KOPT-K1 (cell line): ENCODE results near the gene UBE3C.
A peak's percentile ranks its signal among the peaks of the same experiment; 100 is the strongest.
"Not testable (repeated sequence)": the region's sequence is repeated elsewhere in the genome, so short reads cannot be mapped to it uniquely, and the experiment has no call there.

Experiments used
- H3K27ac ChIP-seq: fragments of 200-600 bp; sonication (generic); 2 replicates; pipeline ENCODE4 v1.5.1; 2016; ENCODE audit warnings: antibody characterized with exemption, mild to moderate bottlenecking, low read depth, low read length; ENCODE audit not compliant: poor library complexity, severe bottlenecking
- H3K36me3 ChIP-seq: fragments of 200-600 bp; sonication (generic); 2 replicates; pipeline ENCODE4 v1.5.1; 2017; ENCODE audit warnings: antibody characterized with exemption, mild to moderate bottlenecking, low read length, moderate library complexity; ENCODE audit not compliant: insufficient read depth
- H3K9me3 ChIP-seq: fragments of 200-600 bp; sonication (generic); 2 replicates; pipeline ENCODE4 v1.5.1; 2017; ENCODE audit warnings: antibody characterized with exemption, low read length, mild to moderate bottlenecking; ENCODE audit not compliant: insufficient read depth, poor library complexity, severe bottlenecking

UBE3C gene

GRCh38 chr7:157122800-157123495 lies 15.8 kb upstream of the UBE3C start:
- Histone ChIP-seq H3K36me3 (no peaks in the 10 kb centered on the region), H3K27ac (no peak overlapping the region), H3K9me3 (peaks cover 3% of the 10 kb centered on the region)

DNA sequence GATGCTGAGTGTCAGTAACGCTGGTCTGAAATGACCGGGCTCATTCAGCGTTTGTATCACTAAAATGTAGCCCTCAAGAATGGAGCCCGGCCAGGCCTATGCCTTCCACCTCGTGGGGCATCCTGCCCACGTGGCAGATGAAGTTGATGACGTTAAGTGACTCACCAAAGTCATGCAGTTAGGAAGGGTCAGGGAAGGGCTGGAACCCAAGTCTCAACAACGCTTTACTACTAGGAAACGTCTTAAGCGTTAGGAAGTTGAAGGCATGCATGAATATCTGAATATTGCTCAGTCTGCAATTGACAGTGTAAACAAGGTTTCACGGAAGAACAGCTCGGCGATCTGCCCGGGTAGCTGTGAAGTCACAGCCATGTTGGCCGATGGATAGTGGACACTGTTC lies 14.0 kb upstream of the UBE3C start:
- Histone ChIP-seq H3K27ac (no peak overlapping the region), H3K9me3 (no peaks in the 10 kb centered on the region), H3K36me3 (no peaks in the 10 kb centered on the region)

DNA sequence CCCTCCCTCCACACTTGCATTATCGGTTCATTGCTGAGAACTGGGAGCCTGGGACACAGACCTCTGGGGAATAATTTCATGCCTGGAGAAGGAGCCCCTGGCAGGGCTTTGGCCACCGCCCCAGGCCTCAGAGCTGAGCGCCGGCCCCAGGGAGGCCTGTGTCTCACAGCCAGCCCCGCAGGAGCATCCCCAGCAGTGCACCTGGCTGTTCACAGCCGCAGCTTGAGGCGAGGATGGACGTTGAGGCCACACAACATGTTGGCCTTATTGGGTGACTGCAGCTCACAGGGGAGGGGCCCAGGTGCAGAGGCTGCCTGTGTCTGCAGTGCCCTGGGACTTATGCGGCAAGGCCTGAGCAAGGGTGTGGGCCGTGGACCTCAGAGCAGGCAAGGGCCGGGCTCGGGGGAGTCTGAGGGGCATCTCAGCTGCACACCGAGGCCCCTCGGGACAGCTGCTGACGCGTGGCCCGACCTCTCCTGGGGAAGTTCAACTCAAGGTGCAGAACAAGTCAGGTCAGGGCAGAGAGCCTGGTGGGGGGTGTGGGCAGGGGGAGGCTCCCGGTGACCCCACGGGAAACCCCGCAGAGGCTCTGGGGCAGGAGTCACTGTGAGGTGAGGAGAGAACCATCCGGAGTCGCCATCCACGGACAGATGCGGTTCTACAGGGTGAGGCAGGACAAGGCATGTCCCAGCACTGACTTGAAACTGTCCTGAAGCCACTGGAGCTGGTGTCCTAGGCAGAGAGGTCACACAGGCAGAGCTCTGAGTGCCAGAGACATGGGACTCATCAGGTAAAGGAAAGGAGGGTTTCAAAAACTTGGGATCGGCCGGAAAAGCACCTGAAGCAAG lies 13.1 kb upstream of the UBE3C start:
- no peak overlapping the region for H3K27ac ChIP-seq
- H3K9me3 ChIP-seq: no peaks in the 10 kb centered on the region

GRCh38 chr7:157126921-157127320 lies 11.8 kb upstream of the UBE3C start:
- Histone ChIP-seq H3K27ac (no peak overlapping the region), H3K36me3 (no peaks in the 10 kb centered on the region), H3K9me3 (no peaks in the 10 kb centered on the region)

More for the DNA sequence above, 13.1 kb upstream of the UBE3C start:
- no peaks in the 10 kb centered on the region for H3K36me3 ChIP-seq

DNA sequence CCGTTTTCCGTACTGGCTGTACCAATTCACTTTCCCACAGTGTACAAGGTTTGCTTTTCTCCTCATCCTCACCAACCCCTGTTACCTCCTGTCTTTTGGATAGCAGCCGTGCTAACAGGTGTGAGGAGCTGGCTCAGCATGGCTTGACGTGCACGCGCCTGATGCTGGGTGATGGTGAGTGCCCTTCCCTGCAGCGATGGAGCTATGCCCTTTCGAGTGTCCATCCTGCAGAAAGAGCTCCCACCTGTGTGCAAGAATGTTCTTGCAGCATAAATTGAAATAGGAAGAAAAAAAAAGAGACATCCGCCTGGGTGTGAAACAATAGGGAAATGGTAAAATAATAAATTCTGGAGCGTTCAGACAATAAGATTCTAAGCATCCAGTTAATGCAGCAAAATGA lies 9.5 kb upstream of the UBE3C start:
- H3K27ac ChIP-seq: no peak overlapping the region
- no peaks in the 10 kb centered on the region for H3K9me3 ChIP-seq
- no peaks in the 10 kb centered on the region for H3K36me3 ChIP-seq

DNA sequence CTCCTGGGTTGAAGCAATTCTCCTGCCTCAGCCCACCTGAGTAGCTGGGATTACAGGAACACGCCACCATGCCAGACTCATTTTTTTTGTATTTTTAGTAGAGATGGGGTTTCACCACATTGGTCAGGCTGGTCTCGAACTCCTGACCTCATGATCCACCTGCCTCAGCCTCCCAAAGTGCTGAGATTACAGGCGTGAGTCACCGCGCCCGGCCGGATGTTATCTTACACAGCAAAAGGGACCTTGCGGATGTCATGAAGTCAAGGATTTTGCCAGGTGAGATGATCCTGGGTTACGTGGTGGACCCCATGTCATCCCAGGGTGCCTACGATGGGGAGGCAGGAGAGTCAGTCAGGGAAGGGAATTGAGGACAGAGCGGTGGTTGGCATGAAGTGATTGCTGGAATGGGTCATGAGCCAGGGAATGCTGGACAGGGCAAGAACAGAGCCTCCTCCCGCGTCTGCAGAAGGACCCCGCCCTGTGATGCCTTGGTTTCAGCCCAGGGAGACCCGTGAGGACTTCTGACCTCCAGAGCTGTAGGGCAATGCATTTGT lies 8.7 kb upstream of the UBE3C start:
- H3K27ac ChIP-seq: no peak overlapping the region
- no peaks in the 10 kb centered on the region for H3K36me3 ChIP-seq

DNA sequence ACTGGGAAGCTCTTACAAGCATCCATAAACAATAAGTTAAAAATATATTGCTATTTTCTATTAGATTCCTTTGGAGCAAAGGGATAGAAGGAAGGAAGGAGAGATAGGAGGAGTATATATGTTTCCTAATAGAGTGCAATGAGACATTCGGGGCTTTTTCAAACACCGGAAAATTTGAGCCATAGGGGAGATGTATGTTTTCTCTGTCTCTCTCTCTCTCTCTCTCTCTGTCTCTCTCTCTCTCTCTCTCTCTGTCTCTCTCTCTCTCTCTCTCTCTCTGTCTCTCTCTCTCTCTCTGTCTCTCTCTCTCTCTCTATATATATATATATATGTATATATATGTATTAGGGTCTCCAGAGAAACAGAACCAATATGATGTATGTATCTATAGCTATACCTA lies 7.9 kb upstream of the UBE3C start:
- not testable (repeated sequence) for H3K36me3 ChIP-seq, H3K27ac ChIP-seq, H3K9me3 ChIP-seq

More for the DNA sequence above, 8.7 kb upstream of the UBE3C start:
- no peaks in the 10 kb centered on the region for H3K9me3 ChIP-seq

DNA sequence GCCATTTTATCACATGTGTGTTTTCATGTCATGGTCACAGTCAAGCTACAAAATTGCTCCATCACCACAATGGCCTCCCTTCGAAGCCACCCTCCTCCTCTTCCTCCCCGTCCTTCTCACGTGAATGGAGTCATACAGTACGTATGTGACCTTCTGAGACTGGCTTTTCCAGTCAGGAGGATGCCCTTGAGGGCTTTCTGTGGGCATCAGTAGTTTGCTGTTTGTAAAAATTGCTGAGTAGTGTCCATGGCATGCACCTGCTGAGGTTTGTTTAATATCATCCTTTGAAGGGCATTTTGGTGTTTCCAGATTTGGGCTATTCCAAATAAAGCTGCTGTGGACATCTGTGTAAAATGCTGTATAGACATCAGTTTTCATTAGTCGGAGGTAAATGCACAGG lies 5.9 kb upstream of the UBE3C start:
- Histone ChIP-seq H3K36me3 (no peaks in the 10 kb centered on the region), H3K9me3 (no peaks in the 10 kb centered on the region), H3K27ac (no peak overlapping the region)

- Histone ChIP-seq H3K27ac (no peak overlapping the region), H3K36me3 (no peaks in the 10 kb centered on the region)
These were observed 5.4 kb upstream of the UBE3C start for GRCh38 chr7:157133304-157133703.

DNA sequence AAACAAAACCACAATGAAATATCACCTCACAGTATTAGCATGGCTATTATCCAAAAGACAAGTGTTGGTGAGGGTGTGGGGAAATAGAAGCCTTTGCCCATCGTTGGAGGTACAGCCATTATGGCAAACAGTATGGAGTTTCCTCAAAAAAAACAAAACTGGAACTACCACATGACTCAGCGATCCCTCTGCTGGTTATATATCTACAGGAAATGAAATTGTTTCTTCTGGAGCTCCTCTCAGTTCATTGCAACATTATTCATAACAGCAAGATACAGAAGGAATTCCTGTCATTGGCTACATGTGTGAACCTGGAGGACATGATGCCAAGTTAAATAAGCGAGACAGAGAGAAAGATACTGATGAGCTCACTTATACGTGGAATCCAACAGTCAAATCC lies 2.4 kb upstream of the UBE3C start:
- Histone ChIP-seq H3K36me3 (peaks cover 10% of the 10 kb centered on the region), H3K9me3 (no peaks in the 10 kb centered on the region), H3K27ac (no peak overlapping the region)

More at GRCh38 chr7:157133304-157133703, 5.4 kb upstream of the UBE3C start:
- no peaks in the 10 kb centered on the region for H3K9me3 ChIP-seq

DNA sequence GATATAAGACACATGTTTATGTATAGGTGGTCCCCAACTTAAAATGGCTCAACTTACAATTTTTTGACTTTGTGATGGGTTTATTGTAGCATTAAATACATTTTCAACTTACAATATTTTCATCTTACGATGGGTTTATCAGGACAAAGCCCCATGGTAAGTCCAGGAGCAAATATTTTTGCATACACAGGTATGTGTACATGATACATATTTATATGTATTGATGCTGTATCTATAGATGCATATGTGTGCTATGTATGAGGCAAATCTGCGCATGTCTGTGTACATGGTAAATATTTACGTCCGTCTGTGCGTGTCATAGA lies 664 bp upstream of the UBE3C start:
- H3K36me3 ChIP-seq: peaks cover 27% of the 10 kb centered on the region
- no peaks in the 10 kb centered on the region for H3K9me3 ChIP-seq
- H3K27ac ChIP-seq: peak overlapping the region; percentile 66

DNA sequence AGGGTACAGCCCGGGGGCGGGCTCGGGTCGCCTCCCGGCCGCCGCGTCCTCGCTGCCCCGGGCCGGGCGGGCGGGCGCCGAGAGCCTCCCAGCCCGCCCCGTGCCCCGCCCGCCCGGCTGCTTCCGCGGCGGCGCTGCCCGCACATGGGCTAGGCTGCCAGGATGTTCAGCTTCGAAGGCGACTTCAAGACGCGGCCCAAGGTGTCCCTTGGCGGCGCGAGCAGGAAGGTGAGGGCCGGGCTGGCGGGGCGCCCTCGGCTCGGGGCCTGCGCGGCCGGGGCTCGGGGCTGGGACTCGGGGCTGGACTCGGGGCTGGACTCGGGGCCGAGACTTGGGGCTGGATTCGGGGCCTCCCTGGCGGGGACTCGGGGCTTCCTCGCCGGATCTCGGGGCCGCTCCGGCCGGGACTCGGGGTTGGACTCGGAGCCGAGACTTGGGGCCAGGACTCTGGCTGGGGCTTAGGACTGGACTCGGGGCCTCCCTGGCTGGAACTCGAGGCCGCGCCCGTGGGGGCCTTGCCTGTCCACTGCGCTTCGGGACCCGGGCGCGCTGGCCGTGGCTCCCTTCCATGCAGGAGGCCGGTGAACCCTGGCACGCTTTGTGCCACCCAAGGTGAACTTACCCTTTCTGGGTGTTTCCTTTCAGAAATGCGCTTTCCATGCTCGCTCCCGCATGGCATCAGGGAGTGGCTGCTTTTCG lies 534 bp downstream of the UBE3C start:
- Histone ChIP-seq H3K27ac (peak overlapping the region; percentile 63), H3K36me3 (peaks cover 39% of the 10 kb centered on the region), H3K9me3 (no peaks in the 10 kb centered on the region)

- Histone ChIP-seq H3K27ac (peak overlapping the region; percentile 63), H3K9me3 (no peaks in the 10 kb centered on the region), H3K36me3 (peaks cover 46% of the 10 kb centered on the region)
These were observed 1.2 kb downstream of the UBE3C start for GRCh38 chr7:157139810-157140510.

GRCh38 chr7:157140511-157140905 lies 1.8 kb downstream of the UBE3C start:
- Histone ChIP-seq H3K27ac (peak overlapping the region; percentile 63), H3K36me3 (peaks cover 51% of the 10 kb centered on the region), H3K9me3 (no peaks in the 10 kb centered on the region)
